ENCODE results near the gene CANX. TPM values are rescaled to one million over a fixed set of nuclear protein-coding genes. Genes with fewer than 3 reads are reported as not detected.

Gene CANX
- total and polyA plus RNA-seq, 9 of the 15 experiments (the other 6 are each of a cell fraction or from before 2014, with no cell fraction given) = 155 to 893 (median 589) TPM

DNA sequence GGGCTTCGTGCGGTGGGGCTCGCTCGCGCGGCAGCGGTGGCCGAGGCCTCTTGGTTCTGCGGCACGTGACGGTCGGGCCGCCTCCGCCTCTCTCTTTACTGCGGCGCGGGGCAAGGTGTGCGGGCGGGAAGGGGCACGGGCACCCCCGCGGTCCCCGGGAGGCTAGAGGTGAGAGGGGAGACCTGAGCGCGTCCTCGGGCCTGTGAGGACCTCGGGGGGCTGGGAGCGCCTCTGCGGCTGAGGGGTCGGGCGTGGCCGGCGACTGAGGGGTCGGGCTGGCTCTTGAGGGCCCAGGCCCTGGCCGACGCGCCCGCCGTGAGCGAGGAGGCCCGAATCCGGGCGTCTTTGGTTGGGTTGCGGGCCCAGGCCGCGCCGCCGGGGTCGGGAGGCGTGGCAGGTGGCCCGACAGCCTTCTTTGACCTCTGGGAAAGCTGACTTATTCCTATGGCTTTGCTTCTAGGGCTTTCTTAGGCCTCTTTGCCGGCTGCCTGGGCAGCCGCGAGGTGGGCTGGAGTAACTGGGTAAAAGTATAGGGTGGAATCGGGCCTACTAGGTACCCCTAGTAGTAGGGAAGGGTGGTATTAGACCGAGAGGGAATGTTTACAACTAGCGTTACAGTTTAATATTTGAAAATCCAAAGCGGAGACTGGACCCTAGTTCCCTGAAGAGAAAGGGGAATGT, at the start of gene CANX (continued):
- TF ChIP-seq ARID4B (CRISPR knock-in tag; IDR thresholded peaks at IDR 0.05) (no peak; the same call in 1 of the 2 replicates), MAFF (IDR thresholded peaks at IDR 0.05; ENCODE audit: low read length) (no peak), KLF6 (CRISPR knock-in tag; IDR thresholded peaks at IDR 0.05; ENCODE audit: borderline replicate concordance) (no peak), ZNF589 (CRISPR knock-in tag; IDR thresholded peaks at IDR 0.05; ENCODE audit: low read depth) (no peak), GABPA (tag; conservative IDR thresholded peaks at IDR 0.05; ENCODE audit: low read depth) (peak; percentile 49; the same call in 1 of the 2 replicates), RBM39 (optimal IDR thresholded peaks at IDR 0.05; ENCODE audit: low read depth, low read length) (no peak), SMAD4 (CRISPR knock-in tag; conservative IDR thresholded peaks at IDR 0.05) (peak; percentile 14), NCOA1 (IDR thresholded peaks at IDR 0.05; ENCODE audit: low read depth) (no peak), PHB2 (IDR thresholded peaks at IDR 0.05; ENCODE audit: low read depth) (no peak), PYGO2 (tag; IDR thresholded peaks at IDR 0.05) (no peak), TEAD4 (IDR thresholded peaks at IDR 0.05; ENCODE audit: low read length) (no peak), TEAD4 (CRISPR knock-in tag; IDR thresholded peaks at IDR 0.05; ENCODE audit: borderline replicate concordance) (no peak), ZNF212 (CRISPR knock-in tag; IDR thresholded peaks at IDR 0.05) (0 out of 2 replicates have a peak, but pooled peaks have one; percentile 66), KDM1A (IDR thresholded peaks at IDR 0.05) (no peak), ZNF778 (CRISPR knock-in tag; IDR thresholded peaks at IDR 0.05) (no peak), MCM3 (IDR thresholded peaks at IDR 0.05) (no peak), SMARCA4 (IDR thresholded peaks at IDR 0.05) (no peak)
- TF ChIP-seq, protein P1, sequence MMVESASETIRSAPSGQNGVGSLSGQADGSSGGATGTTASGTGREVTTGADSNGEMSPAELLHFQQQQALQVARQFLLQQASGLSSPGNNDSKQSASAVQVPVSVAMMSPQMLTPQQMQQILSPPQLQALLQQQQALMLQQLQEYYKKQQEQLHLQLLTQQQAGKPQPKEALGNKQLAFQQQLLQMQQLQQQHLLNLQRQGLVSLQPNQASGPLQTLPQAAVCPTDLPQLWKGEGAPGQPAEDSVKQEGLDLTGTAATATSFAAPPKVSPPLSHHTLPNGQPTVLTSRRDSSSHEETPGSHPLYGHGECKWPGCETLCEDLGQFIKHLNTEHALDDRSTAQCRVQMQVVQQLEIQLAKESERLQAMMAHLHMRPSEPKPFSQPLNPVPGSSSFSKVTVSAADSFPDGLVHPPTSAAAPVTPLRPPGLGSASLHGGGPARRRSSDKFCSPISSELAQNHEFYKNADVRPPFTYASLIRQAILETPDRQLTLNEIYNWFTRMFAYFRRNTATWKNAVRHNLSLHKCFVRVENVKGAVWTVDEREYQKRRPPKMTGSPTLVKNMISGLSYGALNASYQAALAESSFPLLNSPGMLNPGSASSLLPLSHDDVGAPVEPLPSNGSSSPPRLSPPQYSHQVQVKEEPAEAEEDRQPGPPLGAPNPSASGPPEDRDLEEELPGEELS (CRISPR knock-in tag; IDR thresholded peaks at IDR 0.05; ENCODE audit: borderline replicate concordance) = peak; percentile 84
- TF ChIP-seq, protein P2, sequence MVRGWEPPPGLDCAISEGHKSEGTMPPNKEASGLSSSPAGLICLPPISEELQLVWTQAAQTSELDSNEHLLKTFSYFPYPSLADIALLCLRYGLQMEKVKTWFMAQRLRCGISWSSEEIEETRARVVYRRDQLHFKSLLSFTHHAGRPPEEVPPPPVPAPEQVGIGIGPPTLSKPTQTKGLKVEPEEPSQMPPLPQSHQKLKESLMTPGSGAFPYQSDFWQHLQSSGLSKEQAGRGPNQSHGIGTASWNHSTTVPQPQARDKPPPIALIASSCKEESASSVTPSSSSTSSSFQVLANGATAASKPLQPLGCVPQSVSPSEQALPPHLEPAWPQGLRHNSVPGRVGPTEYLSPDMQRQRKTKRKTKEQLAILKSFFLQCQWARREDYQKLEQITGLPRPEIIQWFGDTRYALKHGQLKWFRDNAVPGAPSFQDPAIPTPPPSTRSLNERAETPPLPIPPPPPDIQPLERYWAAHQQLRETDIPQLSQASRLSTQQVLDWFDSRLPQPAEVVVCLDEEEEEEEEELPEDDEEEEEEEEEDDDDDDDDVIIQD (CRISPR knock-in tag; IDR thresholded peaks at IDR 0.05) = peak; percentile 36; the same call in 1 of the 2 replicates
